Smooth muscle cell of the brain vasculature (primary cell): ENCODE measurements around the gene TIMM23B.
"Not testable (repeated sequence)": the region's sequence is repeated elsewhere in the genome, so short reads cannot be mapped to it uniquely, and the experiment has no call there.

ENCODE experiments used
- DNase-seq: peaks from one replicate; pipeline ENCODE4 v3.0.0-alpha.2; 2012; ENCODE audit warnings: low read depth, low spot score

Gene TIMM23B

DNA sequence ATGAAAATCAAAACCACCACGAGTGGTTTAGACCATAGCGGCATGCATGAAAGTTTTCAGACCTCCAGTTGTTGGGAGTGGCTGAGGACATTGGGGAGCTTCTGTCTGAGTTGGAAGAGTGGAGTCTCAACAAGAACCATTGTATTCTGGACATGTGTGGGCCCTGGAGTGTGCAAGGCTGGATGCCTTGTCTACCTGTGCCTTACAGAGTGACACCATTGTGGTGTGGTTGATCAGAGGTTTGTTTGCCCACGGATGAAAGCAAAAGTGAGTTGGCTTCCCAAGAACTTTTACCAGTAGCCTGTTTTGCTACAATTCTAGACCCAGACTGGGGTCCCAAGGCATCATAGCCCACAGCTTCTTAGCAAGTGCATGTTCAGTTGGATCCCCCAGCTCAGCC is 35.9 kb downstream of the TIMM23B start:
- not testable (repeated sequence) for DNase-seq

DNA sequence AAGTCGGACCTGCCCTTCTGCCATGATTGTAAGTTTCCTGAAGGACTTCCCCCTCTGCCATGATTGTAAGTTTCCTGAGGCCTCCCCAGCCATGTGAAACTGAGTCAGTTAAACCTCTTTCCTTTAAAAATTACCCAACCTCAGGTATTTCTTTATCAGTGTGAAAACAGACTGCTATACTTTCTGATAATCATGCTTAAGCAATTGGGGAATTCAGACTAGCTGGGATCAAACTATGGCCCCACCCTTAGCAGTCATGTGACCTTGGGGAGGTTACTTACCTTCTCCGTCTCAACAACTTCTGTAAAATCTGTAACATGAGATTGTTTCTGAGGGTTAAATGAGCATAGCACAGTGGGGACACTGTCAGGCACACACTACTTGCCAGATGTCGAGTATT is 45.4 kb downstream of the TIMM23B start:
- not testable (repeated sequence) for DNase-seq

DNA sequence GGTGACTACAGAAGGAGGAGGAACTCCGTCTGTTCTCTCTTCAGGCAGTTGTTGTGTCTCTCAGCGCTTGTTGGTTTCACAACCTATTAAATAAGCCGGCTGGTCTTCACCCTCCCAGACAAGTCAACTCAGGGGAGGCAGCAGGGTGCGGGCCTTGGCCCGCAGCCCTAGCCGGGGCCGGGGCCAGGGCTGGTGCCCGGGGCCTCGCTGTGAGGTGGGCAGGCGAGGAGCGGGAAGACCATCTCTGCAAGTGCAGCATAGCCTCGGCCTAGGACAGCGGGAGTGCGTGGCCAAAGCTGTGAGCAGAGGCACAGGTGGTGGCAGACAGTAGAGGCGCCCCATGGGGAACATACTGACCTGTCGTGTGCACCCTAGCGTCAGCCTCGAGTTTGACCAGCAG is 46.5 kb downstream of the TIMM23B start, which contains the start of gene AGAP6:
TSS of gene AGAP6 (plus strand) at position 31 of the 400 bp plus-strand sequence. CDS start at position 341, 310 bp downstream.
- DNase-seq = not testable (repeated sequence)

DNA sequence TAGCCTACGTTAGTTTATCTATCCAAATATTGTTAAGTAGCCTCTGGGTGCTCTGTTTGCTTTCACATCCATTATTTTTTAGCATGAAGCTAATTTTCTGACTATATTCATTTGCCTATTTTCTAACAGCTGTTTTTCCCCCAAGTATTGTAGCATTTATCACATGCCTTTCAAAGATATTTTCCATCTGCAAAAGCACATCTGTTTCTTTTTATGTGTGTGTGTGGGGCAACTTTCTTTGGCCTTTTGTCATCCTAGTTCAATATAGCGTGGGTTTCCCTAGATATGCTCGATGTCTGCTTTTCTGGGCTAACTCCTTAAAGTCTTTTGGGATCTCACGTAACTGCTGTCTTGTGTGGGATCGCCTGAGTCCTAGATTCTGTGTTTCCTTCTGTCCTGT is 53.5 kb downstream of the TIMM23B start:
- DNase-seq = not testable (repeated sequence)

- not testable (repeated sequence) for DNase-seq
Measured at GRCh38 chr10:50014024-50014423, 72.2 kb downstream of the TIMM23B start.

GRCh38 chr10:50015596-50016220 is 73.9 kb downstream of the TIMM23B start:
- not testable (repeated sequence) for DNase-seq

GRCh38 chr10:50016926-50017325 is 75.1 kb downstream of the TIMM23B start:
- DNase-seq = not testable (repeated sequence)

DNA sequence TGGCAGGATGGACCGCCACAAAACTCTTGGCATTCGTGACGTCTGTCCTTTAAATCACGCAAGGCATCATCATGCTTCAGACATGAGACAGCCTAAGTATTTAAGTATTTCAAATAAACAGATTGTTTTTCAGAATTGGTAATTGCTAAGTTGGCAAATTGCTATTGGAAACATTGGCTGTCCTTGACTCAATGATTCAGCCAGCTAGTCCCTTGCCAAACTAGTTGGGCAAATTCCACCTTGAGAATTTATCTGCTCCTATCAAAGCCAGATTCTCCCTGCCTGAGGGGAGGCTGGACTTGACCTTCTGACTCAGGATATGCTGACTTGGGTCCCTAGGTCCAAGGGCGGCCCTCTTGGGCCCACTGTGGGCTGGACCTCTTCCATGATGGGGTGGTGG is 75.8 kb downstream of the TIMM23B start:
- not testable (repeated sequence) for DNase-seq

DNA sequence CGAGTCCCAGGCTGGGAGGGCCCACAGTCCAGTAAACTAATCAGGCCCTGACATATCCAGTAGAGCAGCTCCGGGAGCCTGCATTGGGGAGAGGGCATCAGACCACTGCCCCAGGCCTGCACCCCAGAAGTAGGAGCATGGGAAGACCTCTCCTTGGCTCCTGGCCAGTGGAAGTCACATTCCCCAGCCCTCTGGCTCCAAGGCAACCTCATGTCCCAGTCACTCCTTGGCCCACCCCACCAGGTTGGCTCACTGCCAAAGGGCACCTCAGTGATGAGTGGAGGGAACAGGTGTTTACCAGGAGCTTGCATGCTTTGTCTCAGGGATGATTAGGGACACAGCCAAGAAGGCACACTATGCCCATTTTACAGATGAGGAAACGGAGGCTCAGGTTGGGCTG is 77.4 kb downstream of the TIMM23B start:
- not testable (repeated sequence) for DNase-seq

DNA sequence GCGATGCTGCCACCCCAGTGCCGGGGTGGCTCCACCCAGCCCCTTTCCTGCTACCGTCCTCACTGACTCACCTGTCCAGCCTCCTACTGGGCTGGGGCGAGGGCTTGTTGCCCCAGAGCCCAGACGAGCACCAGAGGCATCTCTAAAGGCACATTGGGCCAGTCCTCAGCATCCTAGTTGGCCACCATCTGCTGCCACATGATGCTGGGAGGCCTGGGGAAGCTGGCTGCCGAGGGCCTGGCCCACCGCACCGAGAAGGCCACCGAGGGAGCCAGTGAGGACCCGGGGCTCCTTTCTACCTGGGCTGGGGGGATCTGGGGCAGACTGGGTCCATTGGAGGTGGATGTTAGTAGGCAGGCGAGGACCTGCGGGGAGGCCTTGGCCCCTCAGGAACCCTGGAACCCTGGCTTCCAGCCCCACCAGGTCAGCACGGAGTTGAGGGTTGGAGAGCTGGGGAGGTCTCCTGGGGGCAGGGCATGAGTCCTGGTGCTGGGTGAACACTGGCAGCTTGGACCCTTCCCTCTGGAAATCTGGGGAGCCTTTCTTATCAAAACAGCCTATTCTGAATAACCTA is 78.7 kb downstream of the TIMM23B start:
- not testable (repeated sequence) for DNase-seq

GRCh38 chr10:50021646-50022045 is 79.8 kb downstream of the TIMM23B start:
- no peak for DNase-seq
